Measurements from ENCODE around the gene CDYL.

DNA sequence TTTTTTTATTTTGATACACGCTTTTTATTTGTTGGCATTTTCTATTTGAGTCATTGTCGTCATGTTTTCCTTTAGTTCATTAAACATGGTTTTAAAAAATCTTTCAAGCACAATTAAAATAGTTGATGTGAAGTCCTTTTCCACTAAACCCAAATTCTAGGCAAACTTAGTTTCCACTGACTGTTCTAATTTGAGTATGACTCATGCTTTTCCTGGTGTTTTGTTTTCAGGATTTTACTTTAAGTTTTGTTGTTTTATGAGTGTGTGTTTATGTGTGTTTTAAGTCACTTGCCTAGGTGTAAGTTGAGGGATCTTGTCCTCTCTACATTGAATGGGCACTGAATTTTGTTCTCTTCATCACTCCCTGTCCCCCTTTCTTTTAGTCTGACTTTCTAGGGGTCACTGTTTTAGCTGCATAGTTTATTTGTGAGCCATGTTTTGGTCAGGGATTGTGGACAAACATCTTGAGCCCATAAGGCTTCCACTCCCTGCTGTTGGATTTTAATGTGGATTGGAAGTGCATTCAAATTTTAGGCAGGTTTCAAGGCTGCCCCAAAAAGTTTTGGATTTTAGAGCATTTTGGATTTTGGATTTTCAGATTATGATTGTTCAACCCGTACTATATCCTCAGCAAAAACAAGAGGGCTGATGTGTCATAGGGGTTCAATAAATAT is 94.8 kb downstream of the CDYL start:
- TF ChIP-seq CTCF (conservative IDR thresholded peaks at IDR 0.05; ENCODE audit: low read depth, low read length) = no peak
- no peak for TF ChIP-seq POLR2A (IDR thresholded peaks at IDR 0.05; ENCODE audit: low read depth, low read length)
- no peak; the same call in 1 of the 2 replicates for TF ChIP-seq BHLHE40 (IDR thresholded peaks at IDR 0.05; ENCODE audit: low read depth, low read length)
- no peak for TF ChIP-seq SMC3 (IDR thresholded peaks at IDR 0.05; ENCODE audit: low read depth, low read length)
- no peak for TF ChIP-seq CEBPB (IDR thresholded peaks at IDR 0.05; ENCODE audit: low read depth, low read length)
- no peak for TF ChIP-seq MAFK (IDR thresholded peaks at IDR 0.05; ENCODE audit: low read depth, low read length)
- TF ChIP-seq, protein P1, sequence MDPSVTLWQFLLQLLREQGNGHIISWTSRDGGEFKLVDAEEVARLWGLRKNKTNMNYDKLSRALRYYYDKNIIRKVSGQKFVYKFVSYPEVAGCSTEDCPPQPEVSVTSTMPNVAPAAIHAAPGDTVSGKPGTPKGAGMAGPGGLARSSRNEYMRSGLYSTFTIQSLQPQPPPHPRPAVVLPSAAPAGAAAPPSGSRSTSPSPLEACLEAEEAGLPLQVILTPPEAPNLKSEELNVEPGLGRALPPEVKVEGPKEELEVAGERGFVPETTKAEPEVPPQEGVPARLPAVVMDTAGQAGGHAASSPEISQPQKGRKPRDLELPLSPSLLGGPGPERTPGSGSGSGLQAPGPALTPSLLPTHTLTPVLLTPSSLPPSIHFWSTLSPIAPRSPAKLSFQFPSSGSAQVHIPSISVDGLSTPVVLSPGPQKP (IDR thresholded peaks at IDR 0.05; ENCODE audit: borderline replicate concordance, low read depth, low read length) = no peak
- no peak for TF ChIP-seq RAD21 (IDR thresholded peaks at IDR 0.05; ENCODE audit: low read length)
- no peak for TF ChIP-seq MXI1 (IDR thresholded peaks at IDR 0.05; ENCODE audit: borderline replicate concordance, low read depth, low read length)
- TF ChIP-seq RCOR1 (IDR thresholded peaks at IDR 0.05; ENCODE audit: insufficient replicate concordance, low read length) = no peak
- no peak for TF ChIP-seq CHD1 (IDR thresholded peaks at IDR 0.05; ENCODE audit: low read depth, low read length)
- TF ChIP-seq MAZ (IDR thresholded peaks at IDR 0.05; ENCODE audit: borderline replicate concordance, low read depth, low read length) = no peak
- TF ChIP-seq RFX5 (IDR thresholded peaks at IDR 0.05; ENCODE audit: low read depth, low read length) = no peak
- no peak for TF ChIP-seq USF2 (IDR thresholded peaks at IDR 0.05; ENCODE audit: low read depth, low read length)

Measured in IMR-90 (cell line).